Measurements from ENCODE around the gene INPP5J.

Gene INPP5J

GRCh38 chr22:31148488-31148887 is 25.7 kb downstream of the INPP5J start:
- TF ChIP-seq POLR2A (IDR thresholded peaks at IDR 0.05; ENCODE audit: extremely low read depth, insufficient read length) (no peak), MAX (IDR thresholded peaks at IDR 0.05; ENCODE audit: low read depth, low read length) (no peak), CTCF (IDR thresholded peaks at IDR 0.05; ENCODE audit: low read depth, low read length) (no peak), MYC (IDR thresholded peaks at IDR 0.05; ENCODE audit: low read depth, low read length) (no peak)
- H3K4me3 ChIP-seq (ENCODE audit: low read depth, low read length), result no peak overlapping the region
- no peak for DNase-seq (ENCODE audit: low read depth)

- peak; percentile 73 for DNase-seq (ENCODE audit: low read depth)
- TF ChIP-seq CTCF (IDR thresholded peaks at IDR 0.05; ENCODE audit: low read depth, low read length) (peak; percentile 98), MAX (IDR thresholded peaks at IDR 0.05; ENCODE audit: low read depth, low read length) (no peak), MYC (IDR thresholded peaks at IDR 0.05; ENCODE audit: low read depth, low read length) (no peak), POLR2A (IDR thresholded peaks at IDR 0.05; ENCODE audit: extremely low read depth, insufficient read length) (no peak)
- no peak overlapping the region for H3K4me3 ChIP-seq (ENCODE audit: low read depth, low read length)
These were observed 26.3 kb downstream of the INPP5J start for GRCh38 chr22:31148953-31149627.

GRCh38 chr22:31150615-31151014 is 27.8 kb downstream of the INPP5J start:
- TF ChIP-seq POLR2A (IDR thresholded peaks at IDR 0.05; ENCODE audit: extremely low read depth, insufficient read length), result no peak
- no peak for TF ChIP-seq MYC (IDR thresholded peaks at IDR 0.05; ENCODE audit: low read depth, low read length)
- TF ChIP-seq MAX (IDR thresholded peaks at IDR 0.05; ENCODE audit: low read depth, low read length), result no peak
- peak; percentile 4 for TF ChIP-seq CTCF (IDR thresholded peaks at IDR 0.05; ENCODE audit: low read depth, low read length)
- no peak overlapping the region for H3K4me3 ChIP-seq (ENCODE audit: low read depth, low read length)
- DNase-seq (ENCODE audit: low read depth), result no peak

- no peak for DNase-seq (ENCODE audit: low read depth)
- no peak for TF ChIP-seq MYC (IDR thresholded peaks at IDR 0.05; ENCODE audit: low read depth, low read length)
- no peak for TF ChIP-seq POLR2A (IDR thresholded peaks at IDR 0.05; ENCODE audit: extremely low read depth, insufficient read length)
- no peak for TF ChIP-seq MAX (IDR thresholded peaks at IDR 0.05; ENCODE audit: low read depth, low read length)
- TF ChIP-seq CTCF (IDR thresholded peaks at IDR 0.05; ENCODE audit: low read depth, low read length), result no peak
- no peak overlapping the region for H3K4me3 ChIP-seq (ENCODE audit: low read depth, low read length)
These were observed 29.1 kb downstream of the INPP5J start for GRCh38 chr22:31151872-31152271.

GRCh38 chr22:31153357-31153756 is 30.6 kb downstream of the INPP5J start:
- no peak for TF ChIP-seq MAX (IDR thresholded peaks at IDR 0.05; ENCODE audit: low read depth, low read length)
- TF ChIP-seq POLR2A (IDR thresholded peaks at IDR 0.05; ENCODE audit: extremely low read depth, insufficient read length), result no peak
- TF ChIP-seq CTCF (IDR thresholded peaks at IDR 0.05; ENCODE audit: low read depth, low read length), result no peak
- TF ChIP-seq MYC (IDR thresholded peaks at IDR 0.05; ENCODE audit: low read depth, low read length), result no peak
- DNase-seq (ENCODE audit: low read depth), result no peak
- no peak overlapping the region for H3K4me3 ChIP-seq (ENCODE audit: low read depth, low read length)
